ENCODE data around the gene ACADL. TPM values are rescaled to one million over a fixed set of nuclear protein-coding genes. Genes with fewer than 3 reads are reported as not detected.

The ACADL gene
- total RNA-seq, 1 donor from 2014 or later: 45.4 TPM

DNA sequence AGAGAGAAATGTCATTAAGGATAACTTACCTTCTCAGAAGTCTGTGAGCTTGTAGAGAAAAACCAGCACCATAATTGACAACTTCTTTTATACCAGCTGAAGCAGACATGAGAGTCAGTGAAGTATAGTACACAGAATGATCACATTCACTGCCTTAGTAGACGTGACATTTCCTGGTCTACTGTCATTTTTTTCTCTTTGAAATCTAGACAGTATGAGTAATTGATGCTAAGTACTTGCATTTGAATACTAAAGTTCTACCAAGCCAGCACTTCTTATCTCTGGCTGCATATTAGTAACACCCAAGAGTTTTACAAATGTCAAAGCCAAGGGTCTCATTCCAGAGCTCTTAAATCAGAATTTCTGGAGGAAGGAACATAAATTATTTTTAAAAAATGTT, 25.4 kb upstream of the ACADL start:
- H3K36me3 ChIP-seq: no peaks in the 10 kb centered on the region
- intact Hi-C loops (cut with DNase I): no loop called here
- ATAC-seq: peak in 1 of 2 donors; percentile 45
- H3K9me3 ChIP-seq: no peaks in the 10 kb centered on the region
- H3K4me1 ChIP-seq: no peaks in the 10 kb centered on the region
- H3K4me3 ChIP-seq: no peak overlapping the region
- H3K27ac ChIP-seq: no peak overlapping the region
- TF ChIP-seq, protein P1, sequence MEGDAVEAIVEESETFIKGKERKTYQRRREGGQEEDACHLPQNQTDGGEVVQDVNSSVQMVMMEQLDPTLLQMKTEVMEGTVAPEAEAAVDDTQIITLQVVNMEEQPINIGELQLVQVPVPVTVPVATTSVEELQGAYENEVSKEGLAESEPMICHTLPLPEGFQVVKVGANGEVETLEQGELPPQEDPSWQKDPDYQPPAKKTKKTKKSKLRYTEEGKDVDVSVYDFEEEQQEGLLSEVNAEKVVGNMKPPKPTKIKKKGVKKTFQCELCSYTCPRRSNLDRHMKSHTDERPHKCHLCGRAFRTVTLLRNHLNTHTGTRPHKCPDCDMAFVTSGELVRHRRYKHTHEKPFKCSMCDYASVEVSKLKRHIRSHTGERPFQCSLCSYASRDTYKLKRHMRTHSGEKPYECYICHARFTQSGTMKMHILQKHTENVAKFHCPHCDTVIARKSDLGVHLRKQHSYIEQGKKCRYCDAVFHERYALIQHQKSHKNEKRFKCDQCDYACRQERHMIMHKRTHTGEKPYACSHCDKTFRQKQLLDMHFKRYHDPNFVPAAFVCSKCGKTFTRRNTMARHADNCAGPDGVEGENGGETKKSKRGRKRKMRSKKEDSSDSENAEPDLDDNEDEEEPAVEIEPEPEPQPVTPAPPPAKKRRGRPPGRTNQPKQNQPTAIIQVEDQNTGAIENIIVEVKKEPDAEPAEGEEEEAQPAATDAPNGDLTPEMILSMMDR (IDR thresholded peaks at IDR 0.05): no peak
- DNase-seq: no peak
- no peaks in the 10 kb centered on the region for H3K27me3 ChIP-seq (ENCODE audit: low read depth)

GRCh38 chr2:210233487-210233886, 8.2 kb upstream of the ACADL start:
- intact Hi-C loops (cut with DNase I): no loop called here
- H3K4me1 ChIP-seq: no peaks in the 10 kb centered on the region
- TF ChIP-seq, protein P1 (IDR thresholded peaks at IDR 0.05): no peak
- ATAC-seq (peak; percentile 84 to 89), DNase-seq (peak; percentile 67)
- H3K9me3 ChIP-seq: no peaks in the 10 kb centered on the region
- no peak overlapping the region for H3K27ac ChIP-seq
- no peak overlapping the region for H3K4me3 ChIP-seq
- H3K27me3 ChIP-seq (ENCODE audit: low read depth): no peaks in the 10 kb centered on the region
- no peaks in the 10 kb centered on the region for H3K36me3 ChIP-seq

DNA sequence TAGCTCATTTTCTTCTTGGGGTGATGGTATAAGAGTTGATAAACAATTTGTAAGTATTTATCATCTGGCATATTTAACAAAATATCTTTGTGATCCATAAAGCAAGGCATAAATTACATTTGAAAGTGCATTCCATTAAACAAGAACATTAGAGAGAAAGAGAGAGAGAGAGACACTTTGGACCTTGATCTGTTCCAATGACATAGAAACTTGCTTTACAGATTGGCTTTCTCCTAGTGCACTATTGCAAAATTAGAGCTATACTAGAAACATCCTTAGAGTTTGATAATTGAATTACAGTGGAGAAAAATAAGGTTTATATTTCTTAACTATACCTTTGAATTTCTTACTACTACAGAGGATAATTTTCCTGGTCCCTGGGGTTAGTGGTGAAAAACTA, 5.7 kb upstream of the ACADL start:
- H3K36me3 ChIP-seq: no peaks in the 10 kb centered on the region
- H3K4me1 ChIP-seq: no peaks in the 10 kb centered on the region
- intact Hi-C loops (cut with DNase I): no loop called here
- no peak overlapping the region for H3K27ac ChIP-seq
- no peak for DNase-seq
- TF ChIP-seq, protein P1 (IDR thresholded peaks at IDR 0.05): no peak
- no peak overlapping the region for H3K4me3 ChIP-seq
- H3K9me3 ChIP-seq: no peaks in the 10 kb centered on the region
- ATAC-seq: no peak
- no peaks in the 10 kb centered on the region for H3K27me3 ChIP-seq (ENCODE audit: low read depth)

GRCh38 chr2:210230518-210230917, 5.3 kb upstream of the ACADL start:
- no peaks in the 10 kb centered on the region for H3K36me3 ChIP-seq
- no peak overlapping the region for H3K4me3 ChIP-seq
- intact Hi-C loops (cut with DNase I): no loop called here
- TF ChIP-seq, protein P1 (IDR thresholded peaks at IDR 0.05): no peak
- no peak for ATAC-seq
- no peaks in the 10 kb centered on the region for H3K9me3 ChIP-seq
- no peaks in the 10 kb centered on the region for H3K4me1 ChIP-seq
- H3K27me3 ChIP-seq (ENCODE audit: low read depth): no peaks in the 10 kb centered on the region
- no peak for DNase-seq
- H3K27ac ChIP-seq: no peak overlapping the region

DNA sequence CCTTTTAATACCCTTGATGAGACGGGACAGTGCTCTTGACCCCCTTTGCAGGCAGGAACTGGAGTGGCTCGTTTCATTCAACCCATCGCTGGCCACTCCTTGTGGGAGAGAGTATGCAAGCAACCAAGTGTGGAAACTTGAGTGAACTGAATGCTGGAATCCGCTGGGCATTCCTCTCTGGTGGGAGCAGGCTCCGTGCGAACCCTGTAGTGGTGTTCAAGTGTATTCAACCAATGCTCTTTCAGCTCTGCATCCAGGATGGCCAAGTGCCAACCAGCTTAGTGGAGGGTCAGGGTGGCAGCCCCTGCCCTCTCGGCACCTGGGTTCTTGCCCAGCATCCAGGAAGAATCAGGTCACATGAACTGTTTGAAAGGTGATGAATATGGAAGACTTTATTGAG, 3.3 kb upstream of the ACADL start:
- Histone ChIP-seq H3K27me3 (ENCODE audit: low read depth) (peaks cover 12% of the 10 kb centered on the region), H3K4me3 (no peak overlapping the region), H3K9me3 (no peaks in the 10 kb centered on the region), H3K27ac (no peak overlapping the region), H3K36me3 (no peaks in the 10 kb centered on the region), H3K4me1 (peaks cover 4% of the 10 kb centered on the region)
- intact Hi-C loops (cut with DNase I): no loop called here
- TF ChIP-seq, protein P1 (IDR thresholded peaks at IDR 0.05): no peak
- DNase-seq: no peak
- no peak for ATAC-seq
